Neural cell (in vitro differentiated cells): ENCODE data around the gene INPP5D. TPM values are rescaled to one million over a fixed set of nuclear protein-coding genes. Genes with fewer than 3 reads are reported as not detected.

Experiments used
- H2AFZ ChIP-seq: fragments of 200-600, 300-800 bp; sonication (generic), shearing (Covaris generic); 2 replicates; pipeline ENCODE4 v1.6.0; 2014; ENCODE audit warnings: low read depth, mild to moderate bottlenecking, antibody characterized with exemption, low read length, moderate library complexity
- H3F3A ChIP-seq: fragments of 200-600 bp; shearing (Covaris generic); 2 replicates; pipeline ENCODE4 v1.6.1; 2016; ENCODE audit warnings: mild to moderate bottlenecking, moderate library complexity, mixed read lengths, antibody characterized with exemption, low read length; ENCODE audit not compliant: insufficient read depth, poor library complexity, severe bottlenecking
- H3K27ac ChIP-seq: fragments of 200-600, 300-800 bp; sonication (generic), shearing (Covaris generic); 2 replicates; pipeline ENCODE4 v1.5.1; 2014; ENCODE audit warnings: mild to moderate bottlenecking, low read length, moderate library complexity
- H3K27me3 ChIP-seq: fragments of 300-800, 200-600 bp; sonication (generic), shearing (Covaris generic); 2 replicates; pipeline ENCODE4 v1.6.0; 2014; ENCODE audit warnings: mild to moderate bottlenecking, low read depth, low read length, moderate library complexity; ENCODE audit not compliant: insufficient read depth
- H3K36me3 ChIP-seq: fragments of 300-800, 200-600 bp; sonication (generic), shearing (Covaris generic); 2 replicates; pipeline ENCODE4 v1.5.1; 2014; ENCODE audit warnings: mild to moderate bottlenecking, antibody characterized with exemption, low read length, moderate library complexity; ENCODE audit not compliant: insufficient read depth
- H3K4me2 ChIP-seq: fragments of 300-800, 200-600 bp; sonication (generic), shearing (Covaris generic); 2 replicates; pipeline ENCODE4 v1.6.0; 2014; ENCODE audit warnings: mild to moderate bottlenecking, low read length
- H3K4me3 ChIP-seq: fragments of 300-800, 200-600 bp; sonication (generic), shearing (Covaris generic); 2 replicates; pipeline ENCODE4 v1.5.1; 2014; ENCODE audit warnings: mild to moderate bottlenecking, low read length, moderate library complexity
- H3K79me2 ChIP-seq: fragments of 200-600 bp; shearing (Covaris generic); replicated peaks from 2 replicates; pipeline ENCODE4 v1.6.0; 2014; ENCODE audit warnings: mild to moderate bottlenecking, low read length, moderate library complexity; ENCODE audit not compliant: insufficient read depth
- H3K9ac ChIP-seq: fragments of 300-800, 200-600 bp; sonication (generic), shearing (Covaris generic); 2 replicates; pipeline ENCODE4 v1.6.1; 2016; ENCODE audit warnings: mild to moderate bottlenecking, low read length, mixed read lengths
- H3K9me2 ChIP-seq: fragments of 200-600 bp; shearing (Covaris generic); 2 replicates; pipeline ENCODE4 v1.6.1; 2016; ENCODE audit warnings: mild to moderate bottlenecking, low read length, mixed read lengths; ENCODE audit not compliant: insufficient read depth
- H3K9me3 ChIP-seq: fragments of 200-600, 300-800 bp; sonication (generic), shearing (Covaris generic); 2 replicates; pipeline ENCODE4 v1.6.1; 2016; ENCODE audit warnings: mild to moderate bottlenecking, mixed run types, low read length, moderate library complexity, mixed read lengths
- H4K20me1 ChIP-seq: fragments of 200-600 bp; shearing (Covaris generic); 2 replicates; pipeline ENCODE4 v1.6.1; 2016; ENCODE audit warnings: mild to moderate bottlenecking, mixed run types; ENCODE audit not compliant: insufficient read depth
- EP300 ChIP-seq: fragments of 450-650 bp; conservative IDR thresholded peaks from 2 replicates; pipeline ENCODE4 v1.6.1; 2014; ENCODE audit warnings: antibody characterized with exemption, mild to moderate bottlenecking, moderate library complexity; ENCODE audit not compliant: poor library complexity, severe bottlenecking
- EZH2 ChIP-seq: fragments of 200-600, 300-800 bp; shearing (Covaris generic), sonication (generic); IDR thresholded peaks from 2 replicates; pipeline ENCODE4 v1.6.1; 2014; ENCODE audit warnings: antibody characterized with exemption, low read length, borderline replicate concordance, mild to moderate bottlenecking; ENCODE audit not compliant: insufficient read depth, poor library complexity, severe bottlenecking
- MXI1 ChIP-seq: fragments of 450-650 bp; conservative IDR thresholded peaks from 2 replicates; pipeline ENCODE4 v1.6.1; 2014; ENCODE audit warnings: antibody characterized with exemption, mild to moderate bottlenecking; ENCODE audit not compliant: poor library complexity, severe bottlenecking
- POLR2AphosphoS5 ChIP-seq: IDR thresholded peaks from 2 replicates; pipeline ENCODE4 v1.6.1; 2012
- RAD21 ChIP-seq: fragments of 450-650 bp; conservative IDR thresholded peaks from 2 replicates; pipeline ENCODE4 v1.6.1; 2014; ENCODE audit warnings: antibody characterized with exemption, mild to moderate bottlenecking, moderate library complexity
- SMC3 ChIP-seq: fragments of 450-650 bp; conservative IDR thresholded peaks from 2 replicates; pipeline ENCODE4 v1.6.1; 2014; ENCODE audit warnings: antibody characterized with exemption, mild to moderate bottlenecking, moderate library complexity; ENCODE audit not compliant: poor library complexity
- TAF1 ChIP-seq: IDR thresholded peaks from 2 replicates; pipeline ENCODE4 v1.6.1; 2012; ENCODE audit warnings: low read depth
- polyA plus RNA-seq: library from polyadenylated mRNA; depleted of rRNA; stranded (reverse); fragments of >200 nt; gene quantifications from 2 replicates; pipeline ENCODE4 v1.2.3, GENCODE V29; 2014
- TF ChIP-seq, protein P1 (sequence below): IDR thresholded peaks from 2 replicates; pipeline ENCODE4 v1.6.1; 2012; ENCODE audit warnings: borderline replicate concordance
- TF ChIP-seq, protein P2 (sequence below): fragments of 450-650 bp; IDR thresholded peaks from 2 replicates; pipeline ENCODE4 v1.5.1; 2014; ENCODE audit warnings: antibody characterized with exemption, mild to moderate bottlenecking, moderate library complexity; ENCODE audit not compliant: poor library complexity, severe bottlenecking

Gene INPP5D
- polyA plus RNA-seq, 1 donor from 2014 or later: not detected

DNA sequence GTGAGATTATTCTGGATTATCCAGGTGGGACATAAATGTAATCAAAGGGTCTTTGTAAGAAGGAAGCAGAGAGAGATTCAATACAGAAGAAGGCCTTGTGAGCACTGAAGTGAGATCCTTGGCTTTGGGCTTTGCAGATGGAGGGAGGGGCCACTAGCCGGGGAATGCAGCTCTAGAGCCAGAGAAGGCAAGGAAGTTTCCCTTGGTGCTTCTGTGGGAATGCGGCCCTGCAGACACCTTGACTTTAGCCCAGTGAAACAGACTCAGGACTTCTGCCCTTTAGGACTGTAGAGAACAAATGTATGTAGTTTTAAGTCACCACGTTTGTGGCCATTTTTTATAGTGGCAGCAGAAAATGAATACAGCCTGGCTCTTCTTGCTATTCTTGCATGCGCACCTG, 19.6 kb upstream of the INPP5D start:
- H3K9me3 ChIP-seq: no peaks in the 10 kb centered on the region
- TF ChIP-seq TAF1 (no peak), POLR2AphosphoS5 (no peak), EP300 (no peak), EZH2 (no peak), RAD21 (no peak), MXI1 (no peak), SMC3 (no peak)
- TF ChIP-seq, protein P1, sequence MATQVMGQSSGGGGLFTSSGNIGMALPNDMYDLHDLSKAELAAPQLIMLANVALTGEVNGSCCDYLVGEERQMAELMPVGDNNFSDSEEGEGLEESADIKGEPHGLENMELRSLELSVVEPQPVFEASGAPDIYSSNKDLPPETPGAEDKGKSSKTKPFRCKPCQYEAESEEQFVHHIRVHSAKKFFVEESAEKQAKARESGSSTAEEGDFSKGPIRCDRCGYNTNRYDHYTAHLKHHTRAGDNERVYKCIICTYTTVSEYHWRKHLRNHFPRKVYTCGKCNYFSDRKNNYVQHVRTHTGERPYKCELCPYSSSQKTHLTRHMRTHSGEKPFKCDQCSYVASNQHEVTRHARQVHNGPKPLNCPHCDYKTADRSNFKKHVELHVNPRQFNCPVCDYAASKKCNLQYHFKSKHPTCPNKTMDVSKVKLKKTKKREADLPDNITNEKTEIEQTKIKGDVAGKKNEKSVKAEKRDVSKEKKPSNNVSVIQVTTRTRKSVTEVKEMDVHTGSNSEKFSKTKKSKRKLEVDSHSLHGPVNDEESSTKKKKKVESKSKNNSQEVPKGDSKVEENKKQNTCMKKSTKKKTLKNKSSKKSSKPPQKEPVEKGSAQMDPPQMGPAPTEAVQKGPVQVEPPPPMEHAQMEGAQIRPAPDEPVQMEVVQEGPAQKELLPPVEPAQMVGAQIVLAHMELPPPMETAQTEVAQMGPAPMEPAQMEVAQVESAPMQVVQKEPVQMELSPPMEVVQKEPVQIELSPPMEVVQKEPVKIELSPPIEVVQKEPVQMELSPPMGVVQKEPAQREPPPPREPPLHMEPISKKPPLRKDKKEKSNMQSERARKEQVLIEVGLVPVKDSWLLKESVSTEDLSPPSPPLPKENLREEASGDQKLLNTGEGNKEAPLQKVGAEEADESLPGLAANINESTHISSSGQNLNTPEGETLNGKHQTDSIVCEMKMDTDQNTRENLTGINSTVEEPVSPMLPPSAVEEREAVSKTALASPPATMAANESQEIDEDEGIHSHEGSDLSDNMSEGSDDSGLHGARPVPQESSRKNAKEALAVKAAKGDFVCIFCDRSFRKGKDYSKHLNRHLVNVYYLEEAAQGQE: no peak
- TF ChIP-seq, protein P2, sequence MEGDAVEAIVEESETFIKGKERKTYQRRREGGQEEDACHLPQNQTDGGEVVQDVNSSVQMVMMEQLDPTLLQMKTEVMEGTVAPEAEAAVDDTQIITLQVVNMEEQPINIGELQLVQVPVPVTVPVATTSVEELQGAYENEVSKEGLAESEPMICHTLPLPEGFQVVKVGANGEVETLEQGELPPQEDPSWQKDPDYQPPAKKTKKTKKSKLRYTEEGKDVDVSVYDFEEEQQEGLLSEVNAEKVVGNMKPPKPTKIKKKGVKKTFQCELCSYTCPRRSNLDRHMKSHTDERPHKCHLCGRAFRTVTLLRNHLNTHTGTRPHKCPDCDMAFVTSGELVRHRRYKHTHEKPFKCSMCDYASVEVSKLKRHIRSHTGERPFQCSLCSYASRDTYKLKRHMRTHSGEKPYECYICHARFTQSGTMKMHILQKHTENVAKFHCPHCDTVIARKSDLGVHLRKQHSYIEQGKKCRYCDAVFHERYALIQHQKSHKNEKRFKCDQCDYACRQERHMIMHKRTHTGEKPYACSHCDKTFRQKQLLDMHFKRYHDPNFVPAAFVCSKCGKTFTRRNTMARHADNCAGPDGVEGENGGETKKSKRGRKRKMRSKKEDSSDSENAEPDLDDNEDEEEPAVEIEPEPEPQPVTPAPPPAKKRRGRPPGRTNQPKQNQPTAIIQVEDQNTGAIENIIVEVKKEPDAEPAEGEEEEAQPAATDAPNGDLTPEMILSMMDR: no peak
- no peaks in the 10 kb centered on the region for H3F3A ChIP-seq
- no peak overlapping the region for H3K9ac ChIP-seq
- no peaks in the 10 kb centered on the region for H3K27me3 ChIP-seq
- H3K36me3 ChIP-seq: no peaks in the 10 kb centered on the region
- H3K27ac ChIP-seq: no peak overlapping the region
- H3K4me3 ChIP-seq: no peak overlapping the region
- no peaks in the 10 kb centered on the region for H4K20me1 ChIP-seq
- H3K9me2 ChIP-seq: no peaks in the 10 kb centered on the region
- no peak overlapping the region for H2AFZ ChIP-seq
- H3K79me2 ChIP-seq: no peaks in the 10 kb centered on the region
- no peak overlapping the region for H3K4me2 ChIP-seq

DNA sequence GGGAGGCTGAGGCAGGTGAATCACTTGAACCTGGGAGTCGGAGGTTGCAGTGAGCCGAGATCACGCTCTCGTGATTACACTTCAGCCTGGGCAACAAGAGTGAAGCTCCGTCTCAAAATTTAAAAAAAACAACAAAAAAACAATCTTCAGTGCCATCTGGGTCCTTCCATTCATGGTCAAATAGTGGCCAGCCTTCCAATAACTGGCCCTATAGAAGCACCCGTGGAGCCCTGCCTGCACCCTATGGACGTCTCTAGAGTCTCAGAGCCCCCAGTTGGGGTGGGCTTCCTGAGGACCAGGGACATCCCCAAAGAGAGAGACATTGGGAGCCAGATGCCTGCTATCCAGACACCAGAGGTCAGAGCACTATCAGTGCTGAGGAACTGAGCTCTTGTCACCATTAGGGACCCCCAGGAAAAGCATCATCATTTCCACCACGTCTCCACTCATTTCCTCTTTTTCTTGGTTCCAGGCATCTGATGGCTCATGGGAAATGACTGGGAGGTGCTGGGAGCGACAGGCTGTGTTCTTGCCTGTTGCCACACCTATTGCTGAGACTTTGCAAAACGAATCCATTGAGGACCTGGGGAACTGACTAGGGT, 18.3 kb upstream of the INPP5D start:
- Histone ChIP-seq H3K9me2 (no peaks in the 10 kb centered on the region), H3K4me2 (no peak overlapping the region), H3F3A (no peaks in the 10 kb centered on the region), H3K9me3 (no peaks in the 10 kb centered on the region), H3K4me3 (no peak overlapping the region), H3K27ac (no peak overlapping the region), H2AFZ (no peak overlapping the region), H3K9ac (no peak overlapping the region), H4K20me1 (no peaks in the 10 kb centered on the region), H3K79me2 (no peaks in the 10 kb centered on the region), H3K27me3 (no peaks in the 10 kb centered on the region), H3K36me3 (no peaks in the 10 kb centered on the region)
- TF ChIP-seq SMC3 (no peak), POLR2AphosphoS5 (no peak), TAF1 (no peak), MXI1 (no peak), RAD21 (no peak), EP300 (no peak), EZH2 (no peak)
- TF ChIP-seq, protein P1: no peak
- TF ChIP-seq, protein P2: no peak
